BE2C (cell line): ENCODE measurements around the gene BOC.

ENCODE experiments used
- DNase-seq: peaks from one replicate; pipeline ENCODE4 v3.0.0-alpha.2; 2020
- H3K27me3 ChIP-seq: fragments of 250-450 bp; sonication (Bioruptor Pico); 2 replicates; pipeline ENCODE4 v1.5.1; 2020; ENCODE audit warnings: mild to moderate bottlenecking
- H3K36me3 ChIP-seq: fragments of 250-450 bp; sonication (Bioruptor Pico); 2 replicates; pipeline ENCODE4 v1.5.1; 2020; ENCODE audit warnings: mild to moderate bottlenecking
- H3K4me1 ChIP-seq: fragments of 250-450 bp; sonication (Bioruptor Pico); 2 replicates; pipeline ENCODE4 v1.5.1; 2020
- H3K4me3 ChIP-seq: 2 replicates; pipeline ENCODE4 v1.5.1; 2011; ENCODE audit warnings: low read depth, low read length
- H3K9me3 ChIP-seq: fragments of 250-450 bp; sonication (Bioruptor Pico); 2 replicates; pipeline ENCODE4 v1.5.1; 2020
- TF ChIP-seq, protein P1 (sequence below): IDR thresholded peaks from 2 replicates; pipeline ENCODE4 v1.5.1; 2012; ENCODE audit warnings: mild to moderate bottlenecking, low read depth, low read length

The BOC gene

DNA sequence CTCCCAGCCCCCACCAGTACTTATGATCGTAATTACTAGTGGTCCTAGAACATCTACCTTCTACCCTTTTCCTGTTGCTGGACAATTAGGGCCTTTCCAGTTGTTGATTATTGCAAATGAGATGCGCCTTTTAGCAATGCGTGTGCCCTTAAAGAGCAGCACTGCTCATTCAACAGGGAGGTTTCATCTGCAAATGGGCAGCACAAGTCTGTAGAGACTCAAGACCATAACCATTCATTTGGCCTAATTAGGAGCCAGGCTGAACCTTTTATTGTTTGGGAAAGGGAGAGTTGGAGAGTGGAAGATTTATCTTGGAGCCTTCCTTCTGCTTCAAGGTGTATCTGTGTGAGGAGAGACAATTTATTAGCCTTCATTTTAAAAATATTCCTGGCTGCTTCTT lies 42.3 kb downstream of the BOC start:
- Histone ChIP-seq H3K4me3 (no peak overlapping the region), H3K9me3 (no peaks in the 10 kb centered on the region), H3K4me1 (no peaks in the 10 kb centered on the region), H3K27me3 (no peaks in the 10 kb centered on the region), H3K36me3 (no peaks in the 10 kb centered on the region)
- TF ChIP-seq, protein P1, sequence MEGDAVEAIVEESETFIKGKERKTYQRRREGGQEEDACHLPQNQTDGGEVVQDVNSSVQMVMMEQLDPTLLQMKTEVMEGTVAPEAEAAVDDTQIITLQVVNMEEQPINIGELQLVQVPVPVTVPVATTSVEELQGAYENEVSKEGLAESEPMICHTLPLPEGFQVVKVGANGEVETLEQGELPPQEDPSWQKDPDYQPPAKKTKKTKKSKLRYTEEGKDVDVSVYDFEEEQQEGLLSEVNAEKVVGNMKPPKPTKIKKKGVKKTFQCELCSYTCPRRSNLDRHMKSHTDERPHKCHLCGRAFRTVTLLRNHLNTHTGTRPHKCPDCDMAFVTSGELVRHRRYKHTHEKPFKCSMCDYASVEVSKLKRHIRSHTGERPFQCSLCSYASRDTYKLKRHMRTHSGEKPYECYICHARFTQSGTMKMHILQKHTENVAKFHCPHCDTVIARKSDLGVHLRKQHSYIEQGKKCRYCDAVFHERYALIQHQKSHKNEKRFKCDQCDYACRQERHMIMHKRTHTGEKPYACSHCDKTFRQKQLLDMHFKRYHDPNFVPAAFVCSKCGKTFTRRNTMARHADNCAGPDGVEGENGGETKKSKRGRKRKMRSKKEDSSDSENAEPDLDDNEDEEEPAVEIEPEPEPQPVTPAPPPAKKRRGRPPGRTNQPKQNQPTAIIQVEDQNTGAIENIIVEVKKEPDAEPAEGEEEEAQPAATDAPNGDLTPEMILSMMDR = no peak
- DNase-seq = no peak

DNA sequence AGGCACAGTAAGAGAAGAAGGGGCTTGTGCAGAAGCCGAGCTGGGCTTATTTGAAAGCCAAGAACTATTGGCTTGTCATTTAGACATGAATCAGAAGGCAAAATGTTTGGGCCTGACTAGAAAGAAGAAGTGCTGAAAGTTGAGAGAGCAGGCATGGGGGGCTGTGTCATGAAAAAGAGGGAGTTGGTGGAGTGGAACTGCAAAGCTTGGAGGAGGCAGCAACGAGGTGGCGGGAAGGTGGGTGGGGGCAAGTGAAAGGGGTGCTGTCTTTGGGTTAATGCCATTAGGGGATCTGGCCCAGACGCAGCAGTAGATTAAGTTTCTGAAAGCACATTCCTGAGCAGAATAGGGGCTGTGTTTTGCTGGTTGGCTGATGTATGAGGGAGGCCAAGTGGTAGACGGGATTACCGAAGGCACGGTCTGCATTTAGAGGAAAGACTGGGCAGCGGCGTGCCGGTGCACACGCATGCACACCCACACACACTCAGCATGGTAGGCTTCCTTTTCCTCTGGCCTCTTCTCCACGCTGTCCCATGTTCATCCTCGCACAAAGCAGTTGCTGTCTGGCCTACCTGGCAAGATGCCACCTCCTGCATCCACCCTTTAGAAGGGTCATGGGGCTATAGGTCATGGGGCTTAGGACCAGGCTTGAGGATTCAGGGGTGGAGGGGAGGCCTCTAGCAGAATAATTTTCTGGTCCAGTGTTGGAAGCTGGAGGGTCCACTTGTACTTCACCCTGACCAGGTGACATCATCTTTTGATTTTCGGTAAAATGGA lies 43.0 kb downstream of the BOC start:
- no peak for DNase-seq
- Histone ChIP-seq H3K4me1 (no peaks in the 10 kb centered on the region), H3K36me3 (no peaks in the 10 kb centered on the region), H3K27me3 (no peaks in the 10 kb centered on the region), H3K9me3 (no peaks in the 10 kb centered on the region), H3K4me3 (no peak overlapping the region)
- TF ChIP-seq, protein P1 = no peak

DNA sequence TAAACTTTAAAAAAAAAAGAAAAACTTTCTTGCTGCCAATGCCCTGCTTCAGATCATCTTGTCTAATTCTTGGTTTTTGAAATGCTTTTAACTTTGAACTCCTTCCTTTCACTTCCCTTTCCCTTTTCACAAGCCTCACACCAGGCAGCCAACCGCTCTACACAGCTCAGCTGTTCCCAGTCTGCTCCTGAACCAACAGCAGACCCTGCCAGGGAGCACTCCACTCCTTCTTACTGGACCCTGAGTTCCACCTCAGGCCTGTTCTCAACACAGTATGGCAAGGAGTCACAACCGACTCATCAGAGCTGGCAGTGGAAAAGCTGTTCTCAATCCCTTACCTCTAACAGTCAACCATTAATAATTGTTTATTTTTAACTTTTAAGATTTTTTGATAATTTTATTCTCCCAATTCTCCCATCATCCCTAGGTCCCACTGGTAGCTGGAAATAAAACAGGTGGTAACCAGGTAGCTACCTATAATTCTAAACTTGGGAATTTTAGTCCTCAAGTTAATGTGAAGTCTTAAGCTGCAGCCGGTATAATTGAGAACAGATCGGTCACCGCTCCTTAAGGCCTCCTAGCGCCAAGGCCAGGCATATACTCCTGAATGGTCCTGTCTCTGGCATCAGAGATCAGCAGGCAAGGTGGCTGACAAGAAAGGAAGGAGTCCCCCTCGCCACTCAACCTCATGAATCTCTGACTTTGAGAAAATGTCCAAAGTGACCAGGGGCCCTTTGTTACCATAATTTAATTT lies 43.9 kb downstream of the BOC start:
- no peaks in the 10 kb centered on the region for H3K36me3 ChIP-seq
- DNase-seq = no peak
- TF ChIP-seq, protein P1 = no peak

DNA sequence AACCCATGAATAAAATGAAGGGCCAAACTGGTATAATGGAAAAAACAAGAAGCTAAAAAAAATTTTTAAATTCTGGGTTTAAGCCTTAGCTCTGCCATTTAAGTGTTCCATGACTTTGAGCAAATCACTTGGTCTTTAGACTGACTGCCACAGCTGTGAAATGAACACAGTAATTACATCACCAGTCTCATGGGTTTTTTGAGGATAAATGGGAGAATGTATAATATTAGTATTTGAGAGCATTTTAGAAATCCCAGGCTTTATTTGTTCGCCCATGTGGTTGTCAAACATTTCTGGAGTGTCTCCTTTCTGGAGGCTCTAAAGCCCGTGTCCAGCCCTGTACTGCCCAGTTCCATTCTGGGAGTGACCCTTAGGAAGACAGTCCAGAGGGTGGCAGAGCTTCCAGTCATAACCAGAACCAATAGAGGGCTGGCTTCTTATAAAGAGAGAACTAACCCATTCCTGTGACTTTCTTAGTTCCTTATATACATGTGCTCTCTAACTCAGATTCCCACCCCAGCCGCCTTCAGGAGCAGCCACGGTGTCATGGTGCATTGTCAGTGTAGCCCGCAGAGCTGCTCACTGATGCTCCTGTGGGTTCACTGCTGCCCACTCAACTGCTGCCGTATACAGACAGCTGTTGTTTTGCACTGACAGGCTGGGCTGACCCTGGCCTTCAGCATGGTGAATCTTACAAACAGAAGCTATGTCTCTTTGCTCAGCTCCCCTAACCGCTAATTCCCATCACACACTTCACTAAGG lies 44.7 kb downstream of the BOC start:
- TF ChIP-seq, protein P1 = no peak
- Histone ChIP-seq H3K4me1 (no peaks in the 10 kb centered on the region), H3K4me3 (no peak overlapping the region)

More for the DNA sequence above, 43.9 kb downstream of the BOC start:
- H3K4me1 ChIP-seq = no peaks in the 10 kb centered on the region
- no peaks in the 10 kb centered on the region for H3K9me3 ChIP-seq
- no peaks in the 10 kb centered on the region for H3K27me3 ChIP-seq
- H3K4me3 ChIP-seq = no peak overlapping the region

DNA sequence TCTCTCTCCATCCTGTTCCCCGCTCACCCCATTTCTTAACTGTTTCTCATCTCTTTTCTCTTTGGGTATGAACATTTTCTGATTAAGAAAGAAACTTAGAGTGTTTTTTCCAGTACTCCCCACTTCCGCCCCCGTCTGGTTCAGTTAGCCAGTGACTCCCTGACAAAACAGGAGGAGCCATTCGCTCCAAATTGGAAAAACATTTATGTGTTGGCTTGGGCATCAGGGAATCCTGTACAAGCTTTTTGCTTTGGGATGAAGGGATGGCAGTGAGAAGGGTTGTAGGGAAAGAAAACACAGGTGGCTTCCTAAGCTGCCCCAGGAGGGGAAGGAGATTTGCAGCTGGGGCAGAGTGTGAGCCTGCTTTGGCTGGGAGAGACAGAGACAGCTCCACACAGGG lies 47.0 kb downstream of the BOC start:
- TF ChIP-seq, protein P1 = no peak

More for the DNA sequence above, 44.7 kb downstream of the BOC start:
- Histone ChIP-seq H3K36me3 (no peaks in the 10 kb centered on the region), H3K9me3 (no peaks in the 10 kb centered on the region), H3K27me3 (no peaks in the 10 kb centered on the region)
- DNase-seq = no peak

More for the DNA sequence above, 47.0 kb downstream of the BOC start:
- Histone ChIP-seq H3K36me3 (no peaks in the 10 kb centered on the region), H3K4me1 (no peaks in the 10 kb centered on the region; the same call in 1 of the 2 replicates), H3K4me3 (no peak overlapping the region), H3K9me3 (no peaks in the 10 kb centered on the region), H3K27me3 (no peaks in the 10 kb centered on the region)
- no peak for DNase-seq
